HFFc6 (cell line): ENCODE data around the gene CFAP91. TPM values are rescaled to one million over a fixed set of nuclear protein-coding genes. Genes with fewer than 3 reads are reported as not detected.

Source experiments
- DNase-seq: peaks from one replicate; pipeline ENCODE4 v3.0.0-alpha.2; 2018
- H3K27ac Mint-ChIP-seq: 2 replicates; pipeline ENCODE4 v1.8.0; 2020; ENCODE audit warnings: mild to moderate bottlenecking, mixed read lengths
- H3K27me3 Mint-ChIP-seq: 2 replicates; pipeline ENCODE4 v1.8.0; 2021; ENCODE audit warnings: mild to moderate bottlenecking, moderate library complexity, mixed read lengths; ENCODE audit not compliant: insufficient read depth
- H3K36me3 Mint-ChIP-seq: 2 replicates; pipeline ENCODE4 v1.8.0; 2021; ENCODE audit warnings: low read depth, mixed read lengths
- H3K4me1 Mint-ChIP-seq: 2 replicates; pipeline ENCODE4 v1.8.0; 2020; ENCODE audit warnings: low read depth, mixed read lengths
- H3K4me3 Mint-ChIP-seq: 2 replicates; pipeline ENCODE4 v1.8.0; 2020; ENCODE audit warnings: mild to moderate bottlenecking, moderate library complexity, mixed read lengths
- H3K9me3 Mint-ChIP-seq: 2 replicates; pipeline ENCODE4 v1.8.0; 2020; ENCODE audit warnings: mild to moderate bottlenecking, mixed read lengths
- CTCF ChIP-seq: fragments of 200-600 bp; sonication (generic); IDR thresholded peaks from 2 replicates; pipeline ENCODE4 v1.5.0; 2021; ENCODE audit warnings: antibody characterized with exemption, mild to moderate bottlenecking
- total RNA-seq, 6 experiments: library from RNA; stranded (reverse); fragmentation: NEBNext Ultra II Directional; extraction: Animal tissue kit (Norgen Biotek cat#: 25700); gene quantifications; 2 replicates in 1 of 6; 3 replicates in 5 of 6; pipeline ENCODE4 v1.2.3, GENCODE V29; 2021

Gene CFAP91
- total RNA-seq, 6 experiments from 2014 or later = not detected

GRCh38 chr3:119660474-119661440 lies 42.1 kb upstream of the CFAP91 start, which contains the start of gene POPDC2:
Gene POPDC2, minus strand, starts transcription at chr3:119660589. Its CDS starts 166 bp downstream, at chr3:119660423.
- Mint-ChIP-seq H3K4me3 (no peak within 1 kb of the TSS), H3K9me3 (no peaks in the 10 kb centered on the region), H3K27me3 (no peaks in the 10 kb centered on the region; the same call in 1 of the 2 replicates), H3K36me3 (no peaks in the 10 kb centered on the region), H3K27ac (no peak within 1 kb of the TSS), H3K4me1 (peaks cover 44% of the 10 kb centered on the region)
- TF ChIP-seq CTCF = no peak
- DNase-seq = no peak

GRCh38 chr3:119662604-119663373 lies 40.0 kb upstream of the CFAP91 start:
- 0 out of 2 replicates have a peak overlapping the region, but pooled peaks have one; percentile 10 for H3K4me3 Mint-ChIP-seq
- peak; percentile 51 for TF ChIP-seq CTCF
- H3K27me3 Mint-ChIP-seq = no peaks in the 10 kb centered on the region
- H3K36me3 Mint-ChIP-seq = no peaks in the 10 kb centered on the region
- peaks cover 48% of the 10 kb centered on the region for H3K4me1 Mint-ChIP-seq
- peak overlapping the region; percentile 84 for H3K27ac Mint-ChIP-seq
- DNase-seq = peak; percentile 44
- H3K9me3 Mint-ChIP-seq = no peaks in the 10 kb centered on the region

GRCh38 chr3:119663885-119664284 lies 38.9 kb upstream of the CFAP91 start:
- H3K36me3 Mint-ChIP-seq = no peaks in the 10 kb centered on the region
- peak; percentile 55 for DNase-seq

GRCh38 chr3:119664370-119664769 lies 38.5 kb upstream of the CFAP91 start:
- no peak for DNase-seq
- Mint-ChIP-seq H3K9me3 (no peaks in the 10 kb centered on the region), H3K4me1 (peaks cover 50% of the 10 kb centered on the region), H3K4me3 (no peak overlapping the region), H3K27me3 (no peaks in the 10 kb centered on the region), H3K36me3 (no peaks in the 10 kb centered on the region), H3K27ac (peak overlapping the region; percentile 84)
- no peak for TF ChIP-seq CTCF

More at GRCh38 chr3:119663885-119664284, 38.9 kb upstream of the CFAP91 start:
- peak overlapping the region; percentile 84 for H3K27ac Mint-ChIP-seq
- no peak for TF ChIP-seq CTCF
- H3K4me3 Mint-ChIP-seq = peak overlapping the region; percentile 16; the same call in 1 of the 2 replicates
- no peaks in the 10 kb centered on the region for H3K9me3 Mint-ChIP-seq
- no peaks in the 10 kb centered on the region for H3K27me3 Mint-ChIP-seq
- peaks cover 48% of the 10 kb centered on the region for H3K4me1 Mint-ChIP-seq

- Mint-ChIP-seq H3K27ac (peak overlapping the region; percentile 84), H3K4me1 (peaks cover 55% of the 10 kb centered on the region), H3K4me3 (no peak overlapping the region), H3K36me3 (no peaks in the 10 kb centered on the region), H3K27me3 (no peaks in the 10 kb centered on the region), H3K9me3 (no peaks in the 10 kb centered on the region)
- TF ChIP-seq CTCF = no peak
- DNase-seq = no peak
These were observed 37.9 kb upstream of the CFAP91 start for GRCh38 chr3:119664850-119665379.
